Neural crest cell (in vitro differentiated cells): ENCODE data around the gene KLF6. TPM values are rescaled to one million over a fixed set of nuclear protein-coding genes. Genes with fewer than 3 reads are reported as not detected.
A peak's percentile ranks its signal among the peaks of the same experiment; 100 is the strongest.

Source experiments
- DNase-seq: peaks from one replicate; pipeline ENCODE4 v3.0.0; 2021; ENCODE audit warnings: low read depth, mixed read lengths, low spot score
- H3K27ac Mint-ChIP-seq: one replicate; pipeline ENCODE4 v1.8.0; 2021; ENCODE audit warnings: mild to moderate bottlenecking, mixed read lengths; ENCODE audit not compliant: unreplicated experiment
- H3K27me3 Mint-ChIP-seq: 2 replicates; pipeline ENCODE4 v1.8.0; 2021; ENCODE audit warnings: low read depth, mild to moderate bottlenecking, mixed read lengths
- H3K36me3 Mint-ChIP-seq: 2 replicates; pipeline ENCODE4 v1.8.0; 2021; ENCODE audit warnings: low read depth, mild to moderate bottlenecking, mixed read lengths
- H3K4me1 Mint-ChIP-seq: 2 replicates; pipeline ENCODE4 v1.8.0; 2021; ENCODE audit warnings: mixed read lengths
- H3K4me3 Mint-ChIP-seq: one replicate; pipeline ENCODE4 v1.8.0; 2021; ENCODE audit warnings: mild to moderate bottlenecking, mixed read lengths
- H3K9me3 Mint-ChIP-seq: 2 replicates; pipeline ENCODE4 v1.8.0; 2021; ENCODE audit warnings: mixed read lengths
- CTCF ChIP-seq: fragments of 200-600 bp; sonication (generic); conservative IDR thresholded peaks from 2 replicates; pipeline ENCODE4 v1.5.0; 2021; ENCODE audit warnings: antibody characterized with exemption, mild to moderate bottlenecking
- total RNA-seq: library from RNA; stranded (reverse); gene quantifications from 2 replicates; pipeline ENCODE4 v1.2.1, GENCODE V29; 2021

The KLF6 gene
- total RNA-seq, 1 donor from 2014 or later: 38.6 TPM

GRCh38 chr10:3786295-3787015, 1.4 kb upstream of the KLF6 start:
- Mint-ChIP-seq H3K9me3 (peaks cover 9% of the 10 kb centered on the region), H3K27ac (peak overlapping the region; percentile 93), H3K36me3 (peaks cover 13% of the 10 kb centered on the region), H3K27me3 (peaks cover 2% of the 10 kb centered on the region), H3K4me3 (peak overlapping the region; percentile 94), H3K4me1 (peaks cover 37% of the 10 kb centered on the region)
- no peak for TF ChIP-seq CTCF
- peak; percentile 14 for DNase-seq

GRCh38 chr10:3785851-3786271, 852 bp upstream of the KLF6 start:
- Mint-ChIP-seq H3K27me3 (peaks cover 2% of the 10 kb centered on the region), H3K4me3 (peak overlapping the region; percentile 94), H3K27ac (peak overlapping the region; percentile 93), H3K36me3 (peaks cover 13% of the 10 kb centered on the region), H3K4me1 (peaks cover 35% of the 10 kb centered on the region), H3K9me3 (peaks cover 7% of the 10 kb centered on the region)
- DNase-seq: peak; percentile 14
- TF ChIP-seq CTCF: no peak

- H3K4me1 Mint-ChIP-seq: peaks cover 39% of the 10 kb centered on the region
- peaks cover 13% of the 10 kb centered on the region for H3K36me3 Mint-ChIP-seq
- no peak for TF ChIP-seq CTCF
- H3K9me3 Mint-ChIP-seq: peaks cover 7% of the 10 kb centered on the region
- peak; percentile 99 for DNase-seq
- peak overlapping the region; percentile 94 for H3K4me3 Mint-ChIP-seq
- peak overlapping the region; percentile 93 for H3K27ac Mint-ChIP-seq
- H3K27me3 Mint-ChIP-seq: peaks cover 2% of the 10 kb centered on the region
Observed at GRCh38 chr10:3785251-3785850, 342 bp upstream of the KLF6 start.

- Mint-ChIP-seq H3K36me3 (peaks cover 13% of the 10 kb centered on the region), H3K27me3 (peaks cover 2% of the 10 kb centered on the region), H3K27ac (peak overlapping the region; percentile 98), H3K4me3 (peak overlapping the region; percentile 94), H3K4me1 (peaks cover 46% of the 10 kb centered on the region), H3K9me3 (no peaks in the 10 kb centered on the region)
- TF ChIP-seq CTCF: no peak
- DNase-seq: no peak
Observed at GRCh38 chr10:3783682-3784432, 1.2 kb downstream of the KLF6 start.

GRCh38 chr10:3783316-3783681, 1.7 kb downstream of the KLF6 start:
- peak overlapping the region; percentile 94 for H3K4me3 Mint-ChIP-seq
- TF ChIP-seq CTCF: no peak
- peaks cover 18% of the 10 kb centered on the region for H3K36me3 Mint-ChIP-seq
- peak overlapping the region; percentile 98 for H3K27ac Mint-ChIP-seq
- peaks cover 50% of the 10 kb centered on the region for H3K4me1 Mint-ChIP-seq
- H3K27me3 Mint-ChIP-seq: peaks cover 2% of the 10 kb centered on the region
- DNase-seq: peak; percentile 25
- H3K9me3 Mint-ChIP-seq: no peaks in the 10 kb centered on the region
